ENCODE data around the gene HSD17B2.
"Not testable (repeated sequence)": the region's sequence is repeated elsewhere in the genome, so short reads cannot be mapped to it uniquely, and the experiment has no call there.

HSD17B2 gene

DNA sequence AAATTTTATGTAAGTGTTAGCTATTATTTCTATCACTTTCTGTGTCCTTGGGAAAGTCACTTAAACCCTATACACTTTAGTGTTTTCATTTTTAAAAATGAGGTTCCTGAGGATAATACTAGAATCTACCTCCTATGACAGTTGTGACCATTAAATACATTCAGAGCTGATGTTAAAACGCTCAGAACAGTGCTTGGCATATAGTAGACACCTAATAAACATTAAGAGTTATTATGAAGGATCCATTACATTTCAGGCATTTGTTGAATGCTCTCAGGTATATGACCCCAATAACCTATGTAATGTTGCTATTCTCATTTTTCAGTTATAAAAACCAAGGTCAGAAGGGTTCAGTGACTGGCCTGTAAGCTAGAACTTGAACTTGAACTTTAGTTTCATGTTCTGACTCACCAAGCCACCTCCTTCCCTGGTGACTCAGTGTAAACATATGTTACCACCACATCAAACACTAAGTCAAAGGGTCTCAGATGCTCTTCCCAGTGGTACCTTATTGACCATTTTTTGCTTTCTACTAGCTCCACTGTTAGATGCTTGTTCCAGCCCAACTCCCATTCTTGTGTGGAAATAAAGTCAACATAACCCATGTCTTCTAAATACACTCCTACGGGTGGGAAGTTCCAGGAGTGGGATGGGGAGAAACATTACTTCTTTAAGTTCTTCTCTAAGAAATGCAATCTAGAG is 47.6 kb downstream of the HSD17B2 start:
- no peak for DNase-seq

DNA sequence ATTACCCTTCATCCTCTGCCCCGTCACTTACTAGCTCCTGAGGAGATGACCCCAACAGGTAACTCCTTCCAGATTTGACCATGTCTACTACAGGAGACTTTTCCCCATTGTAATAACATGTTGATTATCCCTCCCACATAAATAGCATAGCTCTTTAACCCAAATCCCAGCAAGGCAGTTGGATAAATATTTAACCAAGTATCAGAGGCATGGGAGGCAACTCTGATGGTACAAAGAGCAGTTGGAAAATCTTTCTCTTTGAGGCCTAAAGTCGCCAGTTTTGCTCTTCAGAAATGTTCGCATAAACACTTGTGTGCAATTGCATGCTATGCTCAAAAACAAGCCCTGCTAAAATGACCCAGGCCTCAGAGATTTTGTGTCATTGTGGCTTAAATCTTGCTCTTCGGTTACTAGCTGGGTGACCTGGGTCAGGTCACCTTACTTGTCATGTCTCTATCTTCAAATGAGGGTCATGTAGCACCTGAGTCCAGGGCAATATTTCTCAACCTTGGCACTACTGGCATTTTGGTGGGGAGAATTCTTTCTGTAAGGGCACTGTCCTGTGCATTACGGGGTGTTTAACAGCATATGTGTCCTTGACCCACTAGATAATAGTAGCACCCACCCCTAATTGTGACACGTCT is 48.8 kb downstream of the HSD17B2 start:
- no peak for DNase-seq

DNA sequence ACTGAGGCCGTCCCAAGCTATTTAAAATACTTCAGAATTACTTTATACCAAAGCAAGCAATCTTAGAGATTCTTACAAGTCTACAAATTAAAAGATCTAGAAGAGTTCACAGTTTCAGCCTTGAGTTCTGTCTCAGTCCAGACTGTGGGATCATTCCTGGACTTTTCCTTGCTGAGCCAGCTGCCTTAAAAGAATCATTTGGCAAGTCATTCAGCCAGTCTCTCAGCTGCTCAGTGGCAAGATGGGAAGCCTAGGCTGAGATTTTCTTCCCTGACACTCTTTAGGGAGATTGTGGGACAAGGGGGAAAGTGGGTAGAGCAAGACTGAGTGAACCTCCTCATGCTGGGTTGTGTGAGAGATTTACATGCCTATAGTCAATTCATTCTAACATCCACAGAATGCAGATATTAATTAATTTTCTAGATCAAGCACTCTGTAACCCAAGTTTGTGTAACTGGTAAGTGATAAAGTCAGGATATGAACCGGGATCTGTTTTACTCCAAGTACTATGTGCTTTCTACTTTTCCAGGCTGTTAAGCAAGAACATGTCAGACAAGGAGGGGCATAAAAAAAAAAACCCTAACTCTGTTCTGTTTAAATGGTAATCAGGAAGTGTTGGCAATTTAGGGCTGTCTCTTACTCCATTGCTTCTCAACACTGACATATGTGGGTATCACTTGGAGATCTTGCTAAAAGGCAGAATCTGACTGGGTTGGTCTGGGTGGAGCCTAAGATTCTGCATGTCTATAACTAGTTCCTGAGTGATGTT is 50.1 kb downstream of the HSD17B2 start:
- no peak for DNase-seq

DNA sequence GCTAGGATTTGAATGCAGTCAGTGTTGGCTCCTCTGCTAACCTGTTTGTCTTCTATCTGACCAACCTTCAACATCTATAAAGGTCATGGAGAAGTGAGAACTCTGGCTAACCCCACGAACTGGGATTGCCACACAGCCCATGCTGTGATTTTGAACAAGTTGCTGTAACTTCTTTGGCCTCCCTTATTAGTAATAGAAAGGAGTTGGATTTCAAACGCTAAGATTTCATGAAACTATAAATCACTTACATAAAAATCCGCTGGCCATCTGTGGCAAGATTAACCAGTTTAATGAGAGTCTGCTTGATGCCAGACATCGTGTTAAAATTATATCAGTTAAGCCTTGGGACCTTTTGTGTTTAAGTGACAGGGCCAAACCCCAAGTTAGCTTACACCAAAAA is 53.4 kb downstream of the HSD17B2 start:
- no peak for DNase-seq

DNA sequence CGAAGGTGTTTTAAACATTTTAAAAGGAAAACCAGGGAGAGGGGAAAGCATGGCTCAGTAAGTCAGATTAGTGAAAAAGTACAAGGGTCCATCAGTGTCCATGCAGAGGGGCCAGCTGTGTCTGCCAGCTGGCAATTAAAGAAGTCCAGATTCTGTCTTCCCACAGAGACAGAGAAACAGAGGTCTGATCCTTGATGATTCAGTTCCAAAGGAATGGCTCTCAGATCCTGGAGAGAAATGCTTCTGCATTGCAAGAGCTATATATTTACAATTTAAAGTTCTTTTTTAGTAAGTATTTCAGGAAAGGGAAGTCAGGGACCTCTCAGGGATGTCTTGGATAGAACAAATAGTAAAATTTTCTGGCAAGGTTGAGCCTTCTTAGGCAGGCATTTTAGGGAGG is 56.2 kb downstream of the HSD17B2 start:
- DNase-seq, result peak; percentile 53

DNA sequence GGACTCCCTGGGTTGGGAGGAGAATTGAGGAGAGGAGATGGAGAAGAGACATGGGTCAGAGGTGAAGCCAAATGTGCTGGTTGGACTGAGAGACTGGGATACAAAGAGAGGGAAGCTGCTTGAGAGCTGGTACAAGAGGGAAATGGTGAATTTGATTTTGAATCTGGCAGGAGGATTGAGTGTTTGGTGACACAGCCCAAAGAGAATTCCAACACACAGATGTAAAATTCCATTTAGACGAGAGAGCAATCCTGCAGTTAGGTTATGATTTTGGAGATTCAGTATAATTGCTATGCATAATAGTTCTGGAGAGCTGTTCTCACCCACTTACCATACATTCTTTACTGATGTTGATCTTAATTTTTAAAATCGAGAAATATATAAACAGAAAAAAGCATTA is 57.7 kb downstream of the HSD17B2 start:
- peak; percentile 18 for DNase-seq

DNA sequence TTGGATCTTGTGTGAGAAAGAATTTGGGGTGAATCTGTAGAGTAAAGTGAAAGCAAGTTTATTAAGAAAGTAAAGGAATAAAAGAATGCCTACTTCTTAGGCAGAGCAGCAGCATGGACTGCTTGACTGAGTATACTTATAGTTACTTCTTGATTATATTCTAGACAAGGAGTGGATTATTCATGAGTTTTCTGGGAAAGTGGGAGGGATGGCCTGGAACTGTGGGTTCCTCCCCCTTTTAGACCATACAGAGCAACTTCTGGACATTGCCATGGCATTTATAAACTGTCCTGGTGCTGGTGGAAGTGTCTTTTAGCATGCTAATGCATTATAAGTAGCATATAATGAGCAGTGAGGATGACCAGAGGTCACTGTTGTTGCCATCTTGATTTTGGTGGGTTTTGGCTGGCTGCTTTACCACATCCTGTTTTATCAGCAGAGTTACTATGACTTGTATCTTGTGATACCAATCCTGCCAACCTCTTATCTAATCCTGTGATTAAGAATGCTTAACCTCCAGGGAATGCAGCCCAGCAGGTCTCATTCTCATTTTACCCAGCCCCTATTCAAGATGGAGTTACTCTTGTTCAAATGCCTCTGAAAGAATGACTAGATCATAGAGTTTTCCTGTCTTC is 58.7 kb downstream of the HSD17B2 start:
- DNase-seq, result no peak

DNA sequence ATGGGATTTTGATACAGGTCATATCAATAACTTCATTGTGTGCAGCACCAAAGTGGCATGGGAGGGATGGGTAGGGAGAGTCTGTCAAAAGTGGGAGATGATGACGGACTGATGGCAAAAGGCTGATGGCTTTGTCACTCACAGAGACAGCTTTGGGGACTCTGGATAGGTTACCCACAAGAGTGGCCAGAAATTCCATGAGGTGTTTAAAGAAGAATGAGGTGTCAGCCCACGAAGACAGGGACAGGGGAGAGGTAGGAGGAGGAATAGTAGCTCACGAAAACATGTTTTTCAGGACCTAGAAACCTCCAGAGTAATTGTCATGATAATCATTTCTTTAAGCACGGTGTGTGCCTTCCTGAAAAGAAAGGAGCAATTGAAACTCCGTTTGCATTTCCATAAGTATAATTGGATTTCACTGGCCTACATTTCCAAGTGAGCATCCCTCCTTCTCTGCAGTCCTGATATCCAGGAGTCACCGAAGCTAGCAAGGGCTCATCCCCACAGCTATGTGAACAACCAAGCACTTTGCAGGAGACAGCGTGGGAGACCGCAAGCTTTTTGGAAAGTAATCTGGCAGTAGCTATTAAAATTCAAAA is 60.0 kb downstream of the HSD17B2 start:
- DNase-seq, result no peak

DNA sequence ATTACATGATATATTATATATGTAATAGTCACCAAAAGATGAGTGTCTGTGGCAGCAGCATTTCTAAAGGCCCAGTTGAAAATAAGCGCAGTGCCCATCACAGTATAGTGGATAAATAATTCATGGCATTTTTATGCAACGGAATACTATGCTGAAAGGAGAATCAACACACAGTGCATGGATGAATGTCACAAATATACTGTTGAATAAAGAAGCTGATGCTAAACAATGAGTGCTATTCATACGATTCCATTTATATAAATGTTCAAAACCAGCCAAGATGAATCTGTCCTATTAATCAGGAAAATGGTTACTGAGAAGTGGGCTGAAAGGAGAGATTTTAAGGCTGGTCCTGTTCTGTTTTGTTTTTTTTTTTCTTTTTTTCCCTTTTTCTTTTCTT is 61.6 kb downstream of the HSD17B2 start:
- DNase-seq, result no peak

DNA sequence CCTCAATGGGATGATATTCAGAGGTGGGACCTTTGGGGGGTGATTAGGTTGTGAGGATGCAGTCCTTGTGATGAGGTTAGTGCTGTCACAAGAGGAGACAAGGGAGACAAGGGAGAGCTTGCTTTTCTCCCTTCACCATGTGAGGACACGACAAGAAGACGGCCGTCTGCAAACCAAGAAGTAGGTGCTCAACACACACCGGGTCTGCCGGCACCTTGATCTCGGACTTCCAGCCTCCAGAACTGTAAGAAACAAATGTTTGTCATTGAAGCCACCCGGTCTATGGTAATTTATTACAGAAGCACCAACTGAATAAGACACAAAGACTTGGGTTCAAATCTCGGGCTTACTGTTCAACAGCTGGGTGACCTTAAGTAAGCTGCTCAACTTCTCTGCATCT is 70.1 kb downstream of the HSD17B2 start:
- DNase-seq, result no peak

DNA sequence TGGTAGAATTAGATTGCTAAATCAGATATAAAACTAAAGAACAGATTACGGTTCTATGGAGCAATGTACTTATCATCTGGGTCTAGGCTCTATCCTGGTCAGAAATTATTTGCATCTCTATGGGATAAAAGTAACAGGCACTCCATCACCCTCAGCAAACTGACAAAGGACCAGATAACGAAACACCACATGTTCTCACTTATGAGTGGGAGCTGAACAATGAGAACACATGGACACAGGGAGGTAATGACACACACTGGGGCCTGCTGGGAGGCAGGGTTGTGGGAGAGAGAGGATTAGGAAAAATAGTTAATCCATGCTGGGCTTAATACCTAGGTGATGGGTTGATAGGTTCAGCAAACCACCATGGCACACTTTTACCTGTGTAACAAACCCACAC is 73.0 kb downstream of the HSD17B2 start:
- DNase-seq, result no peak

DNA sequence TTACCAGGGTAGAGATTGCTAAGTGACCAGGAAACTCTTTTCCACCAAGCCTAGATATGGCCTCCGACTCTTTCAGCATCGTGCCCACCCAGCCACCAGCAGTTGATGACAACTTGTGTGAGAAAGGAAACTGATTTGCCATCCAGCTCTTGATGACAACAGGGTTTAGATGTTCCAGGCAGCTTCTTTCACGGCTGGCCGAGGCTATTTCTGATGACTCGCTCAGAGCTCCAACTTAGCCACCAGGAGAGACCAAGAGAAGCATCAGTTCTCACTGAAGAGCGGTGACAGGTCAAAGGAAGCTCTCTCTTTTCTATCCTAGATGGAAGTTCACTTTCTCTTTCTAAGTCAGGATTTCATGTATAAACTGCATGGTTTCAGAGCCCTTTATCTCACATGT is 73.7 kb downstream of the HSD17B2 start:
- no peak for DNase-seq

DNA sequence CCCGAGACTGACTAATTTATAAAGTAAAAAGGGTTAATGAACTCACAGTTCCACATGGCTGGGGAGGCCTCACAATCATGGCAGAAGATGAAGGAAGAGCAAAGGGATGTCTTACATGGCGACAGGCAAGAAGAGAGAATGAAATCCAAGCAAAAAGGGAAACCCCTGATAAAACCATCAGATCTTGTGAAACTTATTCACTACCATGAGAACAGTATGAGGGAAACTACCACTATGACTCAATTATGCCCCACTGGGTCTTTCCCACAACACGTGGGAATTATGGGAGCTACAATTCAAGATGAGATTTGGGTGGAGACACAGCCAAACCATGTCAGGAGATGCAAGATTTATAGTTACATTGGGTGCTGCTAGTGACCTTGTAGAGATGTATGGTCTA is 74.2 kb downstream of the HSD17B2 start:
- DNase-seq, result not testable (repeated sequence)

DNA sequence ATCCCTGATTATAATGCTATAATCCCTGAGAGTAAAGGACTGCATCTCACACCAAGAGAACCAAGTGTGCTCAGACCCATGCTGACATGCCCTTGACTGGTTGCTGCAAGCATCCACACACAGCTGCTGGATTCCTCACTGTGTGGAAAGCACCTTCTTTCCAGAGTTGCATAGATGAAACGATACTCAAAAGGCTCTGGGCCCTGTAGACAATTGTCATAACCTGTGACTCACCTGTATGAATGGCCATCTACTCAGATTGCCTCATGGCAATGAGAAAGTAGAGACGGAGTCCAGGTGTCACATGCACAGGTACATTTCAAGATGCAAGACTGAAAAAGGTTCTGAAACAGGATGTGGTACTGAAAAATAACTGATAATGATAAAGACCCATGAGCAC is 76.9 kb downstream of the HSD17B2 start:
- DNase-seq, result no peak

DNA sequence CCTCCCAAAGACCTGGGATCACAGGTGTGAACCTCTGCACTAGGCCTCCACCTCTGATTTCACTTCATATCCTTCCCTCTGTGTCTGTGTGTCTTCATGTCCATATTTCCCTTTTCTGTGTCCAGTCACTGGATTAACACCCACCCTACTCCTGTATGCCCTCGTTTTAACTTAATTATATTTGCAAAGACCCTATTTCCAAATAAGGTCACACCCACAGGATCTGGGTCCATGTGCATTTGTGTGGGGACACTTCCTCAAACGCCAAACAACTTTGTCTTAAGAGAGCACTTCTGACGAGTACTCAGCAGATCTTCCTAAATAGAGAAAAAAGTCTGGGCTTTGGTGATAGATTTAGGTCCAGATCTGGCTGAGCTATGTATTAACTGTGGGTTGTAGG is 78.7 kb downstream of the HSD17B2 start:
- no peak for DNase-seq

DNA sequence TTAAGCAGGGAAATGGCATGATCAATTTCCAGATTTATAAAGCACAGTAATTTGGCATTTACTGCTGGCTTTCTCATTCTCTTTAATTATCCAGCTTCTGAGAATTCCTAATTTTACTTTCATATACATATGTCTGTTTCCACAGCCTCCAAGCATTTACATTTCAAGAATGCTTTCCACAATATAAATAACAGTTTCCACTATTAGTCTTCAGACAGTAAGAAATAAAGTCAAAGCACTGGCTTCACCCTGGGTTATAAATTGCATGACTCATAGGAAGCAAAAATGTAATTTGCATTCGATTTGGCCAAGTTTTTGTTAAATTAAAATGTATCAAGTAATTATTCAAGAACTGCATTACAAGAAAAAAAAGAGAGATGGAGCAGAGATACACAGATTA is 81.5 kb downstream of the HSD17B2 start:
- DNase-seq, result no peak

DNA sequence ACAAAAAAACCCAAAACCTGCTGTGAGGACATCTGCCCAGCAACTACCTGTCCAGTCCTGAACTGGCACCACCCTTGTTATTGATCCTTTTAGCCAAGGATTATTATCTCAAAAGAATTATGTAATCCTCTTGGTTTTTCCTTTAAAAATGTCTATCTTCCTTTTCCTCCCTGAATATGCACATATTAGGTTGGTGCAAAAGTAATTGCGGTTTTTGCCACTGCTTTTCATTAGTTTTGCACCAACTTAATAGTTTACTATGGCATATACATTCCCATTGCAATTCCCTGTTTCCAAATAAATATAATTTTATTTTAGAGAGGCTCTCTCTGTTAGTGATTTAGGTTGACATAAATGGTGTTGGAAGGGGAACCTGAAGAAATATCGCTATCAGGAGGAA is 83.7 kb downstream of the HSD17B2 start:
- DNase-seq, result no peak

DNA sequence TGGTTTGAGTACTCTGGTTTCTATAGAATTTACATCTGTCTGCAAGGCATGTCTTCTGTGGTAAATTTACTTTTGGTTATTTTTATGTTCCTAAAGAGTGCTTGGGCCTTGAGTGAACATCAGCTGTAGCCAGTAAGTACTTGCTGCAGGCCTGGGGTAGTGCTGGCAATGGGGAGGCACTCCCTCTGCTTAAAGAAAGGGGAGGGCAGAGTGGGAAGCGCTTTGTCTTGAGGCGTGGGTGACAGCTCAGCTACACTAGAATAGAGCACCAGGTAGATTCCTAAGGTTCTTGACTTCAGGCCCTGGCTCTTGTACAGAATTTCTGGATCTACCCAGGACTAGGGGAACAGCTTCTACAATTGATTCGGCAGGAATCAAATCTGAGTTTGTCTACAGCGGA is 84.4 kb downstream of the HSD17B2 start:
- DNase-seq, result no peak

DNA sequence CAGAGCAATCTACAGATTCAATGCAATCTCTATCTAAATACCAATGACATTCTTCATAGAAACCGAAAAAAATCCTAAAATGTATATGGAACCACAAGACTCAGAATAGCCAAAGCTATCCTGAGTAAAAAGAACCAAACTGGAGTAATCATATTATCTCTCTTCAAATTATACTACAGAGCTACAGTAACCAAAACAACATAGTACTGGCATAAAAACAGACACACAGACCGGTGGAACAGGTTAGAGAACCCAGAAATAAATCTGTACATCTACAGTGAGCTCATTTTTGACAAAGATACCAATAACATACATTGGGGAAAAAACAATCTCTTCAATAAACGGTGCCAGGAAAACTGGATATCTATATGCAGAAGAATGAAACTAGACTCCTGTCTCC is 89.6 kb downstream of the HSD17B2 start:
- no peak for DNase-seq

DNA sequence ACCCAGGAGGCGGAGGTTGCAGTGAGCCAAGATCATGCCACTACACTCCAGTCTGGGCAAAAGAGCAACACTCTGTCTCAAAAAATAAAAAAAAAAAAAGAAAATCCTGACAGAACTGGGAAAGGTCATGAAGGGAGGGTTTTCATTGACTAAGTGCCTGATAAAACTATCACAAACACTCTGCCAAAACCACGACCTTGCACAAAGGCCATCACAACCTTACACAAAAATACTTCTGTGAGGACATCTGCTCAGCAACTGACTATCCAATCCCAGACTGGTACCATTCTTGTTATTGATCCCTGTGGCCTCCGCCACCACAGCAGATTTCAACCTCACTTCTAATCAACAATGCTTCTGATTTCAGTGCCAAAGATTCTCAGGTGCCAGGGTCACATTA is 94.8 kb downstream of the HSD17B2 start:
- no peak for DNase-seq

DNA sequence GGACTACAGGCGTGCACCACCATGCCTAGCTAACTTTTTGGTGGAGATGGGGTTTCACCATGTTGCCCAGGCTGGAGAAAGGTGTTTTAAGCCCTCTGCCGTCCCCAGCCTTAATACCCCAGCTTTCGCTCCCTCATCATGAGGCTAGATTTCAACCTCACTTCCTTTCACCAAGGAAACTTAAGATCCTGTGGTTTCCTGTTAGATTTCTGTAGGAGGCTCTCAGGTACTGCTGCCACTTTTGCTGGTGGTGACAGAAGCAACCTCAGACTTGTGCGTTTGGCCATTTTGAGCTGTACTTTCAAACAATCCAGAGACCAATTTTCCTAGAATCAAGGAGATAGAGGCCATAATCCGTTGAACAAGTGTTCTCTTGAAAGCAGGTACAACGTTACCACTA is 98.7 kb downstream of the HSD17B2 start:
- DNase-seq, result no peak

DNA sequence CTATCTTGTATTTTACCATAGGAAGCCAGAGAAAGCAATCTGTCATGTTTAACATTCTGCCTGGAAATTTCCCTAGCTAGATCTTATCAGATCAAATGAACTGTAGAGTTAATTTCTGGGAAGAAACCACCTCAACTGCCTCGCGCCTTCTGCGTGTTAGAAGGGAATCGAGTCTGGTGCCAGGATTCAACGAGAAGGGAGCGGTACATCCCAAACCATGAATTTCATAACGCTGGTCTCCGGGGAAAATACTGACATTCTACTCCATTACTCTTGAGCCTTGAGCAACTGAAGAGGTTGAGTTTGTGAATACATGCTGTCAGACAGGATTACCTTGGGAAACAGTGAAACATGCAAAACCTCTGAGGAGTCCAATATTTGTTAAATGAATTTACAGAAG is 99.8 kb downstream of the HSD17B2 start:
- DNase-seq, result no peak

DNA sequence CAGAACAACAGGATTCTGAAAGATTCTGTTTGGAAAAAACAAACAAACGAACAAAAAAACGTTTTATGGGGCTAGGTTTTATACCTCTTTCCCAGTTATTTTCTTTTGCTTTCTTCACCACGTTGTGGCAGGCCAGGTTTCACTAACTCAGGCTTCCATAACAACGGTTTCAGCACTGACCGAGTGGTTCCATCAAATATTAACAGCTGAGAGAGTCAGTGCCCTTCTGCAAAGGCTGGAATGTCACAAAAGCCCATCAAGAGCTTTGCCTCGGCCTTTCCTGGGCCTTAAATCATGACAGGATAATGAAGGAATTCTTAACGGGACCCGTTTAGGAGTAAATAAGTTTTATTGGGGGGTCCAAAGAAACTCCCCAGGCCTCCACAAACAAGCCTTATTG is 100.8 kb downstream of the HSD17B2 start:
- no peak for DNase-seq

Data from fibroblast of skin of scalp (primary cell).